WERI-Rb-1 (cell line): ENCODE results near the gene MMP23B.

Experiments used
- DNase-seq: peaks from one replicate; pipeline ENCODE4 v3.0.0-alpha.2; 2020
- H3K27ac ChIP-seq: fragments of 250-450 bp; sonication (Bioruptor Pico); 2 replicates; pipeline ENCODE4 v1.5.1; 2020; ENCODE audit warnings: mild to moderate bottlenecking, moderate library complexity
- H3K27me3 ChIP-seq: fragments of 250-450 bp; sonication (Bioruptor Pico); 2 replicates; pipeline ENCODE4 v1.5.1; 2021; ENCODE audit warnings: mild to moderate bottlenecking, low read depth, moderate library complexity; ENCODE audit not compliant: insufficient read depth, severe bottlenecking
- H3K36me3 ChIP-seq: fragments of 250-450 bp; sonication (Bioruptor Pico); 2 replicates; pipeline ENCODE4 v1.5.1; 2020; ENCODE audit warnings: mild to moderate bottlenecking, moderate library complexity
- H3K4me3 ChIP-seq: 2 replicates; pipeline ENCODE4 v1.5.1; 2011; ENCODE audit warnings: low read depth, mild to moderate bottlenecking, control low read depth, low read length
- H3K9me3 ChIP-seq: fragments of 250-450 bp; sonication (Bioruptor Pico); 2 replicates; pipeline ENCODE4 v1.5.1; 2021; ENCODE audit warnings: mild to moderate bottlenecking, moderate library complexity; ENCODE audit not compliant: severe bottlenecking
- TF ChIP-seq, protein P1 (sequence below): IDR thresholded peaks from 2 replicates; pipeline ENCODE4 v1.5.1; 2011; ENCODE audit warnings: low read depth, mild to moderate bottlenecking, control low read depth, inconsistent platforms, low read length

The MMP23B gene

DNA sequence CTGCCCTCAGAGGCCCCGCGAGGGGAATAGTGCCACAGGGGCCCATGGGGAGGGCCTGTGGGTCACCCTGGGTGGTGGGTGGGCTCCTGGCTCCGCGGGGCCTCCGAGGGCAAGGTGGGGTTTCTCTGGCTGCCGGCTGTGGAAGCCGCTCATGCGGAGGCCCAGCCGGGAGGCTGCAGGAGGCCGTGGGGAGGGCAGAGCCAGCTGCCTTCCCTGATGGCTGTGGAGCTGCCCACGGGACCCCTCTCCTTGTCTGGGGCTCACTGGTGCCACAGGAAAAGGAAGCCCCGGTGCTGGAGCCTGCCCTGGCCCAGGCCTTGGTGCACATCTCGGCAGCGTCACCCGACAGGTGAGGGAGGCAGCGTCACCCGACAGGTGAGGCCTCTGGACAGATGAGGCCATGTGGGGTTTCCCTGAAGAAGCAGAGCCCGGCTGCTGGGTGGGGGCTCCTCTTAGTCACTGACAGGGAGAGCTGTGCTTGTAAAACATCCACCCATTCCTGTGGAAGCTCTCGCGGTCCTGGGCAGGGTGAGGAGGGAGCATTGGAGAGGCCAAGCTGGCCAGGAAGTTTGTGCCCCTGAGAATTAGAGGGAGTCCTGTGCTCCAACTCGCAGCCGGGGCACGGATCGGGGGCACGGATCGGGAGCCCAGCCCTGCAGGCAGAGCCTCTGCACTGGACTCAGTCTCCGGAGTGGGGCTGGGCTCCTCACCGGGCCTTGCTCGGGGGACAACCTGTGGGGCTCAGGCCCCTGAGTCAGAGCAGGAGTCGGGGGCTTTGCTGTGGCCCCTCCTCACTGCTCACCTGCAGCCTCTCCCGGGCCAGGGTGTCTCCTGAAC lies 10.6 kb upstream of the MMP23B start:
- TF ChIP-seq, protein P1, sequence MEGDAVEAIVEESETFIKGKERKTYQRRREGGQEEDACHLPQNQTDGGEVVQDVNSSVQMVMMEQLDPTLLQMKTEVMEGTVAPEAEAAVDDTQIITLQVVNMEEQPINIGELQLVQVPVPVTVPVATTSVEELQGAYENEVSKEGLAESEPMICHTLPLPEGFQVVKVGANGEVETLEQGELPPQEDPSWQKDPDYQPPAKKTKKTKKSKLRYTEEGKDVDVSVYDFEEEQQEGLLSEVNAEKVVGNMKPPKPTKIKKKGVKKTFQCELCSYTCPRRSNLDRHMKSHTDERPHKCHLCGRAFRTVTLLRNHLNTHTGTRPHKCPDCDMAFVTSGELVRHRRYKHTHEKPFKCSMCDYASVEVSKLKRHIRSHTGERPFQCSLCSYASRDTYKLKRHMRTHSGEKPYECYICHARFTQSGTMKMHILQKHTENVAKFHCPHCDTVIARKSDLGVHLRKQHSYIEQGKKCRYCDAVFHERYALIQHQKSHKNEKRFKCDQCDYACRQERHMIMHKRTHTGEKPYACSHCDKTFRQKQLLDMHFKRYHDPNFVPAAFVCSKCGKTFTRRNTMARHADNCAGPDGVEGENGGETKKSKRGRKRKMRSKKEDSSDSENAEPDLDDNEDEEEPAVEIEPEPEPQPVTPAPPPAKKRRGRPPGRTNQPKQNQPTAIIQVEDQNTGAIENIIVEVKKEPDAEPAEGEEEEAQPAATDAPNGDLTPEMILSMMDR: no peak

DNA sequence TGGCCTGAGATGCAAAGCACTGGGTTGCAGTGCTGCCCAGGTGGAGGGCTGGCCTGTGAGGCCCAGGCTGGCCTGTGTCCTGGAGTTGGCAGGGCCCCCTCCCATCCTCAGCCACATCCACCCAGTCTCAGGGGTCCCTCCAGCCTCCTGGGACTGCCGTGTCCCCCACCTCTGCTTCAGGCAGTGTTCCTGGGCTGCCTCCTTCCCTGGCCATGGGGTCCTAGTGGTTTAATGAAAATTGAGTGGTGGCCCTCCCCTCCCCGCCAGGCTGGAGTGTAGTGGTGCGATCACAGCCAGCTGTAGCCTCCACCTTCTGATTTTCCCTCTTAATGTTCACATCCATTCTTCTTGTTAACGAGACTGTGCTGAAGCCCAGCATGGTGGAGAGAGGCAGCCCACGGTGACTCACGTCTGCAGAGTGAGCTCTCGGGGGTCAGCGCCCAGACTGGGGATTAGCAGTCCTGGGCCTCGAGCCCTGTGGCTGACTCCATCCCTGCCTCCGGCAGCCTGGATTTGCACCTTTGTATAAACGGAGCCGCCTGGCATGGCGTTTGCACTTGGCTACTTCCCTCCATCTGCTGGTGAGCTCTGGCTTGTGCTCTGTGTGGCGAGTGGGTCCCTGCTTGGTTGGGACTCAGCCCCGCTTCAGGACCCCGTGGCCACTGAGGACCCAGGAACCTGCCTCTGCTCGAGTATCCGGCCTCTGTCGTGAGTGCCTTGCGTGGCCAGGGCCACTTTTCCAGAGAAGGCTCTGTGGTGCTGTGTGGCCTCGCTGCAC lies 9.8 kb upstream of the MMP23B start:
- Histone ChIP-seq H3K36me3 (peaks cover 16% of the 10 kb centered on the region), H3K27me3 (no peaks in the 10 kb centered on the region), H3K9me3 (no peaks in the 10 kb centered on the region), H3K27ac (no peak overlapping the region), H3K4me3 (no peak overlapping the region)
- DNase-seq: no peak
- TF ChIP-seq, protein P1: no peak

More for the DNA sequence above, 10.6 kb upstream of the MMP23B start:
- Histone ChIP-seq H3K27me3 (no peaks in the 10 kb centered on the region), H3K4me3 (no peak overlapping the region), H3K27ac (no peak overlapping the region), H3K36me3 (peaks cover 20% of the 10 kb centered on the region), H3K9me3 (no peaks in the 10 kb centered on the region)
- DNase-seq: no peak

GRCh38 chr1:1622788-1623094 lies 9.2 kb upstream of the MMP23B start:
- Histone ChIP-seq H3K9me3 (no peaks in the 10 kb centered on the region), H3K4me3 (no peak overlapping the region), H3K27me3 (no peaks in the 10 kb centered on the region), H3K27ac (no peak overlapping the region), H3K36me3 (peaks cover 10% of the 10 kb centered on the region)
- no peak for DNase-seq
- TF ChIP-seq, protein P1: no peak

GRCh38 chr1:1623181-1623630 lies 8.8 kb upstream of the MMP23B start:
- Histone ChIP-seq H3K27me3 (no peaks in the 10 kb centered on the region), H3K36me3 (peaks cover 6% of the 10 kb centered on the region), H3K9me3 (no peaks in the 10 kb centered on the region), H3K4me3 (no peak overlapping the region), H3K27ac (no peak overlapping the region)
- TF ChIP-seq, protein P1: no peak
- DNase-seq: no peak

- no peaks in the 10 kb centered on the region for H3K9me3 ChIP-seq
- TF ChIP-seq, protein P1: no peak
- no peaks in the 10 kb centered on the region for H3K36me3 ChIP-seq
- H3K4me3 ChIP-seq: no peak overlapping the region
- H3K27me3 ChIP-seq: no peaks in the 10 kb centered on the region
- DNase-seq: no peak
- H3K27ac ChIP-seq: no peak overlapping the region
Observed at GRCh38 chr1:1623631-1624442, 8.1 kb upstream of the MMP23B start.
